Ascending aorta (tissue), 2 donors: ENCODE data around the gene ZNF681. TPM values are rescaled to one million over a fixed set of nuclear protein-coding genes. Genes with fewer than 3 reads are reported as not detected.

Source experiments
- DNase-seq, 2 donors: peaks; one replicate each; pipeline ENCODE4 v3.0.0-alpha.2; 2019; ENCODE audit warnings: low spot score in 2 of 2
- H3K27ac ChIP-seq, 2 donors: fragments of 200-600 bp; sonication (generic); one replicate each; pipeline ENCODE4 v1.5.1; 2016 to 2017; ENCODE audit warnings: mild to moderate bottlenecking in 1 of 2
- H3K27me3 ChIP-seq: fragments of 200-600 bp; sonication (generic); one replicate; pipeline ENCODE4 v1.5.1; 2017
- H3K36me3 ChIP-seq, 2 donors: fragments of 200-600 bp; sonication (generic); one replicate each; pipeline ENCODE4 v1.5.1; 2016
- H3K4me1 ChIP-seq, 2 donors: fragments of 200-600 bp; sonication (generic); one replicate each; pipeline ENCODE4 v1.5.1; 2016 to 2017; ENCODE audit warnings: mild to moderate bottlenecking in 1 of 2
- H3K4me3 ChIP-seq, 2 donors: fragments of 200-600 bp; sonication (generic); one replicate each; pipeline ENCODE4 v1.5.1; 2016 to 2017; ENCODE audit warnings: mild to moderate bottlenecking in 1 of 2
- H3K9me3 ChIP-seq, 2 donors: fragments of 200-600 bp; sonication (generic); one replicate each; pipeline ENCODE4 v1.5.1; 2016
- intact Hi-C: fragments of 100-400 bp; cut with DNase I; formaldehyde crosslinking; loops from one replicate; pipeline ENCODE4 v1.15.1; 2023
- total RNA-seq: library from RNA; depleted of rRNA; stranded (reverse); fragments of >200 nt; gene quantifications from one replicate; pipeline ENCODE4 v1.1.0, GENCODE V29; 2016
- TF ChIP-seq, protein P1 (sequence below), 3 experiments: fragments of 200-600 bp in 2 of 3; fragments of 450-650 bp in 1 of 3; sonication (generic) in 2 of 3; IDR thresholded peaks; one replicate each; pipeline ENCODE4 v1.5.1; 2016 to 2019; ENCODE audit warnings: antibody characterized with exemption in 3 of 3, mild to moderate bottlenecking in 1 of 3, moderate library complexity in 1 of 3

Gene ZNF681
- total RNA-seq, 1 donor from 2014 or later = 1.9 TPM

DNA sequence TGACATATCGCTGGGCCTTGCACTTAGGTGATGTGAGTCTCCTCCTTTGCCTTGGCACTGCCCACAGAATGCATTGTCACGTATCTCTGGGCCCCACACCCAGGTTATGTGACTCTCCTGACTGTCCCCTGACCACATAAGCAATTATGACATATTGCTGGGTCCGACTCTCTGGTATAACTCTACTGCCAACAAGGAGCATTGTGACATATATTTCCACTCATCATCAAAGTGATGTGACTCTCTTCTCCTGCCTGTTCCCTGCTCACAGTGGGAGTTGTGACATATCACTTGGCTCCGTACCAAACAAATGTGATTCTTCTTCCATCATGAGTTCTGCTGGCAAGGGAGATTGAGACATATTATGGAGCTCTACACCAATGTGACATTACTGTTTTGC lies 15.4 kb upstream of the ZNF681 start:
- TF ChIP-seq, protein P1, sequence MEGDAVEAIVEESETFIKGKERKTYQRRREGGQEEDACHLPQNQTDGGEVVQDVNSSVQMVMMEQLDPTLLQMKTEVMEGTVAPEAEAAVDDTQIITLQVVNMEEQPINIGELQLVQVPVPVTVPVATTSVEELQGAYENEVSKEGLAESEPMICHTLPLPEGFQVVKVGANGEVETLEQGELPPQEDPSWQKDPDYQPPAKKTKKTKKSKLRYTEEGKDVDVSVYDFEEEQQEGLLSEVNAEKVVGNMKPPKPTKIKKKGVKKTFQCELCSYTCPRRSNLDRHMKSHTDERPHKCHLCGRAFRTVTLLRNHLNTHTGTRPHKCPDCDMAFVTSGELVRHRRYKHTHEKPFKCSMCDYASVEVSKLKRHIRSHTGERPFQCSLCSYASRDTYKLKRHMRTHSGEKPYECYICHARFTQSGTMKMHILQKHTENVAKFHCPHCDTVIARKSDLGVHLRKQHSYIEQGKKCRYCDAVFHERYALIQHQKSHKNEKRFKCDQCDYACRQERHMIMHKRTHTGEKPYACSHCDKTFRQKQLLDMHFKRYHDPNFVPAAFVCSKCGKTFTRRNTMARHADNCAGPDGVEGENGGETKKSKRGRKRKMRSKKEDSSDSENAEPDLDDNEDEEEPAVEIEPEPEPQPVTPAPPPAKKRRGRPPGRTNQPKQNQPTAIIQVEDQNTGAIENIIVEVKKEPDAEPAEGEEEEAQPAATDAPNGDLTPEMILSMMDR (IDR thresholded peaks at IDR 0.05) = no peak
- Histone ChIP-seq H3K4me3 (no peak overlapping the region), H3K4me1 (no peaks in the 10 kb centered on the region), H3K27ac (no peak overlapping the region), H3K36me3 (peaks cover 0 to 6% of the 10 kb centered on the region in 2 donors), H3K9me3 (no peaks in the 10 kb centered on the region), H3K27me3 (no peaks in the 10 kb centered on the region)
- no peak for DNase-seq
- intact Hi-C loops = no loop called here

DNA sequence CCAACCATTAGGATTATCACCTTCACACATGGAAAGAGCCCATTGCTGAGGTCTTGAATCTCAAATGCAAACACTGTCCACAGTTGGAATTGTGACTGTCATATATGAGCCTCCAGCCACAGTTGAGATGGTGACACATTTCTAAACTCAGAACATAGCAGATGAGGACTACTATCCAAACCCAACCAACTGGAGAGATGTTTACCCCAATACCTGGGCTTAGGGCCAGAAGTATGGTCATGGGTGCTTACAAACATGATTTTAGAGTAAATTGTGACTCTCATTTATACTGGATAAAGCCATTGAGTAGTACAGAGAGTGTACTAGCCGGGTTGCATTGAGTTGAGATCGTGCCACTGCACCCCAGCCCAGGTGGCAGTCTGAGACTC lies 14.0 kb upstream of the ZNF681 start:
- TF ChIP-seq, protein P1 (IDR thresholded peaks at IDR 0.05) = no peak

DNA sequence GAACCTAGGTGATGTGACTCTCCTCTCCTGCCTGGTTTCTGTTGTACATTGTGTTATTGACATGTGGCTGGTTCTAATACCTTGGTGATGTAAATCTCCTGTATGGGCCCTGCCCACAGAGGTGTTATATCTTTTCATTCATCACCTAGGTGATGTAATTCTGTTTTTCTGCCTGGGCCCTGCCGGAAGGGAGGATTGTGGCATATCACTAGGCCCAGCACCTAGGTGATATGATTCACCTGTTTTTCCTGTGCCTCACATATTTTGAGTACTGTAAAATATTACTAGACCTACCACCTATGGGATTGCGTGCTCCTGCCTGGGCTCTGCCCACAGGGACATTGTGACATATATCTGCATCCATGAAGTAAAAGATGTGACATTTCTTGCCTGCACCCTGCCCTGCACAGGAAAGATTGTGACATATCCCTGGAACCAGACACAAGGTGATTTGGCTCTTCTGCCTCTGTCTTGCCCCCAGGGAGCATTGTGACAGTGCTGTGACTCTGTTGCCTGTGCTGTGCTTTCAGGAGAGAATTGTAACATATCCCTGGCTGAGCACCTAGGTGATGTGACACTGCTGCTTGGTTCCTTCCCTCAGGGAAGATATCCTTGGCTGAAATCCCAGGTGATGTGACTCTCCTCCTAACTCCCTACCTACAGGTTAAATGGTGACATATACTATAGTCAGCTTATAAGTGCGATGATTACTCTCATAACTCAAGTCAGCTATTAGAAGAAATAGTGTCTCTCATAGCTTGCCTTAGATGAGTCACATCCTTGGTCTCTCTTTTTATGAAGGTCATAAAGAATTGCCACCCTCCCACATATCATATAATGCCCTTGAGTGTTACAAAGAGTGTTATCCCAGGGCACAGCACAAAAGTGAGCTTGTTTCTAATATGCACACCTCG lies 13.3 kb upstream of the ZNF681 start:
- no peak overlapping the region for H3K4me3 ChIP-seq
- intact Hi-C loops = no loop called here
- no peaks in the 10 kb centered on the region for H3K27me3 ChIP-seq
- no peak for DNase-seq
- TF ChIP-seq, protein P1 (IDR thresholded peaks at IDR 0.05) = no peak
- no peaks in the 10 kb centered on the region for H3K4me1 ChIP-seq
- H3K27ac ChIP-seq = no peak overlapping the region
- no peaks in the 10 kb centered on the region for H3K9me3 ChIP-seq
- H3K36me3 ChIP-seq = no peaks in the 10 kb centered on the region

More for the DNA sequence above, 14.0 kb upstream of the ZNF681 start:
- Histone ChIP-seq H3K27ac (no peak overlapping the region), H3K9me3 (no peaks in the 10 kb centered on the region), H3K4me1 (no peaks in the 10 kb centered on the region), H3K36me3 (peaks cover 0 to under 1% of the 10 kb centered on the region in 2 donors), H3K27me3 (no peaks in the 10 kb centered on the region), H3K4me3 (no peak overlapping the region)
- intact Hi-C loops = no loop called here
- DNase-seq = no peak

DNA sequence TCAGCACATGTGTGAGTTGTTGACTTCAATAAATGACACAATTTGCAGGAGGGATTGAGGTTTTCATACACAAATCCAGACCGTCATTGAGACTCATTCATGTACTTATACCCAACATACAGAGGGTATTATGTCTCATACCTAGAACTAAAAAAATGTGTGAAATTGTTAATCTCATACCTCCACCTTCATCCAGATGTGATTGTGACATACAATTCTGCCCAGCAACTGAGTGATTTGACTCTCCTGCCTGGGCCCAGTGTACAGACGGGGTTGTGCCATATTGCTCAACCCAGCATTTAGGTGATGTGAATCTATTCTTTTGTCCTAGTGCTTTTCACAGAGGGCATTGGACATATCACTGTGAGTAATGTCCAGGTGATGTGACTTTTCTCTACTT lies 12.6 kb upstream of the ZNF681 start:
- intact Hi-C loops = no loop called here
- no peaks in the 10 kb centered on the region for H3K4me1 ChIP-seq
- TF ChIP-seq, protein P1 (IDR thresholded peaks at IDR 0.05) = no peak
- H3K4me3 ChIP-seq = no peak overlapping the region
- no peaks in the 10 kb centered on the region for H3K27me3 ChIP-seq
- no peak overlapping the region for H3K27ac ChIP-seq
- DNase-seq = no peak
- H3K36me3 ChIP-seq = no peaks in the 10 kb centered on the region
- H3K9me3 ChIP-seq = no peaks in the 10 kb centered on the region

DNA sequence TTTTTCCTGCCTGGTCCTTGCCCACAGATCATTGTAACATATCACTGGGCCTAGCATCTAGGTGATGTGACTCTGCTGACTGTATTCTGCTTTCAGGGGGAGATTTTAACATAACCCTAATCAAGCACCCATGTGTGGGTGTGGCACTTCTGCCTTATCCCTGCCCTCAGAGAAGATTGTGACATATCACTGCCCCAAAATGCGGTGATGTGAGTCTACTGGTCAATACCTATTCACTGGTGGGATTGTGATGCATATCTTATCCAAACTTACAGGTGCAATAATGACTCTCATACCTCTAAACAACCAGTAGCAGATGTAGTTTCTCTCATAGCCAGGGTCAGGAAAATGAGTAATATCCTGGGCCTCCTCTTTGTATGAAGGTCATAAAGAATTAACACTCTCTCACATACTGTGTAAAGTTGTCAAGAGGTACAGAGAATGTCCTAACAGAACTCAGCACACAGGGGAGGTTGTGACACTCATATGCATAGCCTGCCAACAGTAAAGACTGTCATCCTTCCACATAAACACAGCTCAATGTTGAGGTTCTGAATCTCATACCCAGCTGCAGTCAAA lies 12.1 kb upstream of the ZNF681 start:
- intact Hi-C loops = no loop called here
- H3K36me3 ChIP-seq = no peaks in the 10 kb centered on the region
- H3K27ac ChIP-seq = no peak overlapping the region
- TF ChIP-seq, protein P1 (IDR thresholded peaks at IDR 0.05) = no peak
- no peaks in the 10 kb centered on the region for H3K27me3 ChIP-seq
- no peaks in the 10 kb centered on the region for H3K9me3 ChIP-seq
- no peak for DNase-seq
- H3K4me3 ChIP-seq = no peak overlapping the region
- no peaks in the 10 kb centered on the region for H3K4me1 ChIP-seq
